GM12878 (cell line): ENCODE results near the gene RBPJL. TPM values are rescaled to one million over a fixed set of nuclear protein-coding genes. Genes with fewer than 3 reads are reported as not detected.

Experiments
- ATAC-seq: fragments of 200-7000 bp; cut with Tn5 transposase; 3 replicates; pipeline ENCODE4 v1.9.1; 2020; ENCODE audit warnings: mild to moderate bottlenecking, moderate library complexity
- BruUV-seq: library from RNA; stranded (reverse); fragments of 400-500 nt; replicated peaks from 2 replicates; lab custom pipeline; 2021; lab: Mats Ljungman, UMichigan
- CTCF ChIA-PET: fragments of 300-600 bp; sonication (Branson Sonifier 250); formaldehyde crosslinking; extraction: SDS; loops from one replicate; lab custom pipeline; 2021; ENCODE audit warnings: inconsistent platforms; lab: Yijun Ruan, JAX
- POLR2A ChIA-PET: fragments of 350-600 bp; formaldehyde crosslinking; extraction: SDS; loops from one replicate; lab custom pipeline; 2021; ENCODE audit warnings: inconsistent platforms; lab: Charles Lee
- RAD21 ChIA-PET: fragments of 300-600 bp; sonication (Branson Sonifier 250); formaldehyde crosslinking; loops from one replicate; lab custom pipeline; 2023; ENCODE audit warnings: antibody characterized with exemption; ENCODE audit not compliant: unreplicated experiment; lab: Charles Lee
- SMC1A ChIA-PET: fragments of 300-600 bp; sonication (Branson Sonifier 250); formaldehyde crosslinking; loops from one replicate; lab custom pipeline; 2023; ENCODE audit not compliant: unreplicated experiment, uncharacterized antibody; lab: Charles Lee
- DNase-seq: peaks from one replicate; pipeline ENCODE4 v3.0.0-alpha.2; 2011; ENCODE audit warnings: low read depth, low spot score
- FAIRE-seq: peaks from 3 replicates; lab custom pipeline; 2011; peaks lifted over from hg19 to GRCh38; lab: Jason Lieb, UNC
- H2AFZ ChIP-seq: 2 replicates; pipeline ENCODE4 v1.6.0; 2011; ENCODE audit warnings: low read depth, low read length, control low read depth; ENCODE audit not compliant: control insufficient read depth
- H3K27ac ChIP-seq: 2 replicates; pipeline ENCODE4 v1.5.1; 2011; ENCODE audit warnings: control low read depth; ENCODE audit not compliant: control insufficient read depth, insufficient read depth
- H3K27me3 ChIP-seq, 2 experiments: replicated peaks in 1 of 2; 2 replicates each; pipeline versions ENCODE4 v1.6.0 to v1.6.1; 2011; ENCODE audit warnings: low read length in 1 of 2; ENCODE audit not compliant: control insufficient read depth in 2 of 2, insufficient read depth in 2 of 2
- H3K36me3 ChIP-seq, 2 experiments: 2 replicates each; pipeline ENCODE4 v1.5.1; 2011; ENCODE audit warnings: low read length in 1 of 2; ENCODE audit not compliant: control insufficient read depth in 2 of 2, insufficient read depth in 2 of 2
- H3K4me1 ChIP-seq: 2 replicates; pipeline ENCODE4 v1.6.1; 2011; ENCODE audit warnings: mild to moderate bottlenecking, low read length, moderate library complexity, mixed read lengths; ENCODE audit not compliant: control insufficient read depth, insufficient read depth
- H3K4me2 ChIP-seq: 2 replicates; pipeline ENCODE4 v1.6.0; 2011; ENCODE audit warnings: control low read depth; ENCODE audit not compliant: control insufficient read depth, insufficient read depth
- H3K4me3 ChIP-seq: fragments of 200-600 bp; sonication (generic); 2 replicates; pipeline ENCODE4 v1.5.1; 2016
- H3K79me2 ChIP-seq: 2 replicates; pipeline ENCODE4 v1.6.0; 2011; ENCODE audit warnings: low read length; ENCODE audit not compliant: control insufficient read depth, insufficient read depth
- H3K9ac ChIP-seq: 2 replicates; pipeline ENCODE4 v1.8.0; 2011; ENCODE audit warnings: low read length, control low read depth, mixed read lengths; ENCODE audit not compliant: control insufficient read depth, insufficient read depth
- H3K9me3 ChIP-seq: replicated peaks from 3 replicates; pipeline ENCODE4 v1.5.1; 2011; ENCODE audit warnings: mild to moderate bottlenecking, low read length; ENCODE audit not compliant: control insufficient read depth, insufficient read depth
- H4K20me1 ChIP-seq: 2 replicates; pipeline ENCODE4 v1.6.0; 2011; ENCODE audit not compliant: control insufficient read depth, insufficient read depth
- CHD2 ChIP-seq: IDR thresholded peaks from 2 replicates; pipeline ENCODE4 v1.6.1; 2011; ENCODE audit warnings: low read depth, low read length, improper control_type of control experiment, borderline replicate concordance
- HDAC6 ChIP-seq: fragments of 200-600 bp; sonication (generic); IDR thresholded peaks from one replicate; pipeline ENCODE4 v1.8.0; 2017; ENCODE audit warnings: antibody characterized with exemption; ENCODE audit not compliant: unreplicated experiment
- KAT2A ChIP-seq: conservative IDR thresholded peaks from 2 replicates; pipeline ENCODE4 v1.6.1; 2011; ENCODE audit warnings: low read depth, low read length; ENCODE audit not compliant: control insufficient read depth
- NBN ChIP-seq: fragments of 450-650 bp; IDR thresholded peaks from 2 replicates; pipeline ENCODE4 v1.6.1; 2016
- SIX5 ChIP-seq: IDR thresholded peaks from 2 replicates; pipeline ENCODE4 v1.6.1; 2011; ENCODE audit warnings: mild to moderate bottlenecking, low read depth, low read length, moderate library complexity; ENCODE audit not compliant: severe bottlenecking
- STAT1 ChIP-seq: fragments of 450-650 bp; conservative IDR thresholded peaks from 2 replicates; pipeline ENCODE4 v1.6.1; 2014; ENCODE audit warnings: antibody characterized with exemption, mild to moderate bottlenecking
- ZBTB4 ChIP-seq: fragments of 450-650 bp; formaldehyde crosslinking; IDR thresholded peaks from 2 replicates; pipeline ENCODE4 v1.4.0; 2022; ENCODE audit warnings: mild to moderate bottlenecking, moderate library complexity
- ZNF384 ChIP-seq: IDR thresholded peaks from 2 replicates; pipeline ENCODE4 v1.6.1; 2012; ENCODE audit warnings: low read depth, mild to moderate bottlenecking, low read length, improper control_type of control experiment, borderline replicate concordance
- WGBS: methylation state at CpG from one replicate; pipeline ENCODE4 v1.1.6; 2016; ENCODE audit warnings: low lambda C conversion rate; ENCODE audit not compliant: insufficient replicate concordance, insufficient coverage; ENCODE audit errors: missing lambda C conversion rate; 5-methylcytosine and 5-hydroxymethylcytosine counted together
- in situ Hi-C: fragments of 300-500 bp; cut with MboI; formaldehyde crosslinking; loops from 9 replicates; pipeline ENCODE4 v1.14.3; 2018; ENCODE audit warnings: mixed read lengths
- intact Hi-C: fragments of 100-400 bp; cut with micrococcal nuclease; formaldehyde crosslinking; loops from one replicate; pipeline ENCODE4 v1.14.2; 2022; ENCODE audit not compliant: unreplicated experiment
- polyA plus RNA-seq, 11 experiments: library from polyadenylated mRNA; depleted of rRNA in 4 of 11; unstranded in 6 of 11; stranded (reverse) in 5 of 11; fragments of >200 nt; fragmentation: Nextera tagmentation in 4 of 11; fragmentation: Illumina TruSeq in 1 of 11; extraction: Ambion mirVana in 4 of 11; extraction: Trizol in 1 of 11; gene quantifications; 1 replicate in 1 of 11; 2 replicates in 10 of 11; pipeline versions ENCODE4 v1.2.1 to v1.2.3, GENCODE V29; 2011 to 2016; ENCODE audit warnings: inconsistent platforms in 2 of 11, missing spikeins in 2 of 11, low read depth in 1 of 11
- total RNA-seq, 4 experiments: library from RNA; depleted of rRNA in 3 of 4; stranded (reverse); fragments of >200 nt in 3 of 4; fragmentation: Illumina TruSeq in 1 of 4; extraction: Trizol in 1 of 4; gene quantifications; 2 replicates each; pipeline versions ENCODE4 v1.2.1 to v1.2.3, GENCODE V29; 2013 to 2021
- TF ChIP-seq, protein P1 (sequence below): fragments of 450-650 bp; IDR thresholded peaks from 2 replicates; pipeline ENCODE4 v1.6.1; 2017; ENCODE audit warnings: low read depth, mild to moderate bottlenecking, moderate library complexity

Gene RBPJL
- total and polyA plus RNA-seq, 10 of the 15 experiments (the other 5 are each of a cell fraction or from before 2014, with no cell fraction given) = 0.18 TPM; not detected in 9

- H3K4me1 ChIP-seq = peaks cover 4% of the 10 kb centered on the region
- SMC1A ChIA-PET = no interaction called here
- H3K79me2 ChIP-seq = no peaks in the 10 kb centered on the region
- POLR2A ChIA-PET = no interaction called here
- DNase-seq (no peak), FAIRE-seq (no peak), ATAC-seq (no peak)
- H4K20me1 ChIP-seq = no peaks in the 10 kb centered on the region
- peaks cover 1 to 7% of the 10 kb centered on the region in 2 experiments for H3K27me3 ChIP-seq
- CTCF ChIA-PET = interaction anchor here (1.0 to 1.4 kb wide), 2 partner anchors 16 to 37 kb away, joined by 3 to 4 read pairs; no protein-coding TSS in a partner anchor
- TF ChIP-seq ZBTB4 (no peak), CHD2 (no peak), HDAC6 (no peak), SIX5 (no peak), STAT1 (no peak), KAT2A (no peak), ZNF384 (no peak), NBN (no peak)
- TF ChIP-seq, protein P1, sequence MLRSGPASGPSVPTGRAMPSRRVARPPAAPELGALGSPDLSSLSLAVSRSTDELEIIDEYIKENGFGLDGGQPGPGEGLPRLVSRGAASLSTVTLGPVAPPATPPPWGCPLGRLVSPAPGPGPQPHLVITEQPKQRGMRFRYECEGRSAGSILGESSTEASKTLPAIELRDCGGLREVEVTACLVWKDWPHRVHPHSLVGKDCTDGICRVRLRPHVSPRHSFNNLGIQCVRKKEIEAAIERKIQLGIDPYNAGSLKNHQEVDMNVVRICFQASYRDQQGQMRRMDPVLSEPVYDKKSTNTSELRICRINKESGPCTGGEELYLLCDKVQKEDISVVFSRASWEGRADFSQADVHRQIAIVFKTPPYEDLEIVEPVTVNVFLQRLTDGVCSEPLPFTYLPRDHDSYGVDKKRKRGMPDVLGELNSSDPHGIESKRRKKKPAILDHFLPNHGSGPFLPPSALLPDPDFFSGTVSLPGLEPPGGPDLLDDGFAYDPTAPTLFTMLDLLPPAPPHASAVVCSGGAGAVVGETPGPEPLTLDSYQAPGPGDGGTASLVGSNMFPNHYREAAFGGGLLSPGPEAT = no peak
- BruUV-seq = no TSS peak
- H3K9ac ChIP-seq = no peak overlapping the region
- no peak overlapping the region for H2AFZ ChIP-seq
- H3K9me3 ChIP-seq = no peaks in the 10 kb centered on the region
- WGBS = 37% methylated on average over 7 of the region's 7 CpGs
- no peak overlapping the region for H3K27ac ChIP-seq
- H3K4me3 ChIP-seq = no peak overlapping the region
- in situ Hi-C loops (no loop called here), intact Hi-C loops (no loop called here)
- no peaks in the 10 kb centered on the region for H3K36me3 ChIP-seq
- RAD21 ChIA-PET = no interaction called here
- no peak overlapping the region for H3K4me2 ChIP-seq
These were observed 48.9 kb upstream of the RBPJL start for GRCh38 chr20:45257711-45258110.
